ENCODE results near the gene CCN6.
A peak's percentile ranks its signal among the peaks of the same experiment; 100 is the strongest.

Gene CCN6

GRCh38 chr6:112054001-112054400 is at the start of gene CCN6:
Gene CCN6, plus strand, starts transcription at chr6:112054104. Its CDS starts 254 bp downstream, at chr6:112054358.
- H3K27me3 Mint-ChIP-seq = no peaks in the 10 kb centered on the region
- peak within 1 kb of the TSS in 1 of 2 donors; percentile 54 for H3K27ac Mint-ChIP-seq
- H3K9me3 Mint-ChIP-seq = no peaks in the 10 kb centered on the region
- ATAC-seq = no peak
- peaks cover 8% of the 10 kb centered on the region for H3K4me1 Mint-ChIP-seq
- no peak for DNase-seq
- no peak within 1 kb of the TSS for H3K4me3 Mint-ChIP-seq

GRCh38 chr6:112004201-112005012 is 49.5 kb upstream of the CCN6 start:
- no peaks in the 10 kb centered on the region for H3K27me3 Mint-ChIP-seq

DNA sequence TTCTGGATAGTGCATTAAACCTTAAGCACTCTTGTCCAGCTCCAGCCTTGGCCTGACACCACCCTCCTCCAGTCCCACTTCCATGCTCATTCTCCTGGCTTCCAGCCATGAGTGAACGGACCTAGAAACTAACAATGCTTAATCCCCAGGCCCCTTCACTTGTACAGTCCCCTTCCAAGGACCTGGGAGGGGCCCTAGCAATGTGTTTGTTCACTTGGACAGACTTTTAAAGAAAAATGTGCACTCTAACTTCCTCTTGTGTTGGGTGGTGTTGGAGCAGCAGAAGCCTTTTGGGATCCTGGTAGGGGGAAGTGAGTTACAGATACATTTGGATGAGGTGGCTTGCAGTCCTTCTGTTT is 48.9 kb upstream of the CCN6 start:
- Mint-ChIP-seq H3K4me1 (peaks cover 38% of the 10 kb centered on the region), H3K4me3 (no peak overlapping the region), H3K27me3 (no peaks in the 10 kb centered on the region), H3K9me3 (no peaks in the 10 kb centered on the region), H3K27ac (peak overlapping the region in 1 of 2 donors; percentile 20)
- DNase-seq (no peak), ATAC-seq (no peak)

More at GRCh38 chr6:112004201-112005012, 49.5 kb upstream of the CCN6 start:
- Mint-ChIP-seq H3K9me3 (no peaks in the 10 kb centered on the region), H3K27ac (no peak overlapping the region), H3K4me1 (peaks cover 36% of the 10 kb centered on the region), H3K4me3 (no peak overlapping the region)
- ATAC-seq (no peak), DNase-seq (no peak)

- no peak for ATAC-seq
- DNase-seq = no peak
- Mint-ChIP-seq H3K27ac (no peak overlapping the region), H3K4me1 (peaks cover 45% of the 10 kb centered on the region), H3K4me3 (no peak overlapping the region), H3K27me3 (no peaks in the 10 kb centered on the region), H3K9me3 (no peaks in the 10 kb centered on the region)
These were observed 46.6 kb upstream of the CCN6 start for GRCh38 chr6:112007254-112007653.

DNA sequence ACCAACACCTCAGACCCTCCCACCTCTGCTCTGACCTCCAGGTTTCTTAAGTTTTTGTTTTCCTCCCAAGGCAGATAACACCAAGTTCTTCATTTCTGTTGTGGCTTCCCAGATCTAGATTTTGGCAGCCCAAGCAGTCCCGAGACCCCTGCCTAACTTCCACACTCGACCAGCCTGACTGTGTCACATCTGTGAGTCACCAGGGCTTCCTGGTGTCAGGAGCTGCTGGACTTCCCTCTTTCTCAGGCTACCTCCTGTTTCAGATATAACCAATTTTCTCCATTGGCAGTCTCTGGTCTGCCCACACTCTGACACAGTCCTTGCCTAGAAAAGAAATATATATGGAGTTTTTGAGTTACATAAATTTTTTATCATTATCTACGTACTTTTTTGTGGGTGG is 46.1 kb upstream of the CCN6 start:
- Mint-ChIP-seq H3K27ac (no peak overlapping the region), H3K27me3 (no peaks in the 10 kb centered on the region), H3K4me3 (no peak overlapping the region), H3K4me1 (peaks cover 43% of the 10 kb centered on the region), H3K9me3 (no peaks in the 10 kb centered on the region)
- ATAC-seq = no peak
- DNase-seq = no peak

DNA sequence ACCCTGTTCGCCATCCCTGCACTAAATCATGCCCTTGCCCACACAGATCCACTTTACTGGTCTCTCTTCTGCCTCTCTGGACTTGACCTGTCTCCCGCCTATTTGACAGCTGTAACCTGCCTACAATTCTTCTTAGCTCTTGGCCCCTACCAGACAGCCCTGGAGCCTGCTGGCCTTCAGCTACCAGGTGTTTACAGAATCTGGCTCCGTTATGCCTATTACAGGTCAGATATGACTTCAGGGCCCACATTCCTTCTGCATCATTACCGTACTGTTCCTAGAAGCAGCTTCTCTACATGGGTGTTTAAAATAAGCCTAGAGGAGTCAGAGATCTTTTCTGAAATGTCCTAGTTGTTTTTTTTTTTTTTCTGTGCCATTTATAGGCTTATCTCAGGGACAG is 45.4 kb upstream of the CCN6 start:
- DNase-seq (no peak), ATAC-seq (no peak)
- H3K4me1 Mint-ChIP-seq = peaks cover 37% of the 10 kb centered on the region
- H3K4me3 Mint-ChIP-seq = no peak overlapping the region
- H3K9me3 Mint-ChIP-seq = no peaks in the 10 kb centered on the region
- no peaks in the 10 kb centered on the region for H3K27me3 Mint-ChIP-seq
- peak overlapping the region in 1 of 2 donors; percentile 9 for H3K27ac Mint-ChIP-seq

DNA sequence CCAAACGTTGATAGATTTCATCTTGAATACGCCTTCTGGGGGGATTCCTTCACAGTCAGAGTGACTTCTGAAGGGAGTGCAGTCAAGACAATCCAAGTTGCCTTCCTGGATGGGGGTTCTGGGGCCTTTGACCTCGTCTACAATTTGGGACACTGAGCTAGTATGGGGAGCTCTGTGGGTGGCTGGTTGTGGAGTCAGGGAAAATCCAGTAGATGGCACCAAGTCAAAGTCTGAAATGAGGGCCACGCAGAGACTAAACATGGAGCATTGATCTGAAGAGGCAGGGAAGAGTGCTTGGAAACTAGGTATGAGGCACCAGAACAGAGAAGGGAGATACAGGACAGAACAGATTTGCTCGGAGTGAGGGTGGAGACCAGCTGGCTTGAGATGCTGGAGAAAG is 43.6 kb upstream of the CCN6 start:
- H3K27me3 Mint-ChIP-seq = no peaks in the 10 kb centered on the region
- DNase-seq (no peak), ATAC-seq (peak; percentile 63)
- no peak overlapping the region for H3K4me3 Mint-ChIP-seq
- no peaks in the 10 kb centered on the region for H3K9me3 Mint-ChIP-seq
- H3K4me1 Mint-ChIP-seq = peaks cover 45% of the 10 kb centered on the region
- no peak overlapping the region for H3K27ac Mint-ChIP-seq

- Mint-ChIP-seq H3K4me3 (no peak overlapping the region), H3K27me3 (no peaks in the 10 kb centered on the region), H3K27ac (no peak overlapping the region), H3K4me1 (peaks cover 62% of the 10 kb centered on the region), H3K9me3 (no peaks in the 10 kb centered on the region)
- DNase-seq (no peak), ATAC-seq (no peak)
These were observed 40.9 kb upstream of the CCN6 start for GRCh38 chr6:112013051-112013450.

- no peak overlapping the region for H3K4me3 Mint-ChIP-seq
- DNase-seq = no peak
- peaks cover 56% of the 10 kb centered on the region for H3K4me1 Mint-ChIP-seq
- no peak overlapping the region for H3K27ac Mint-ChIP-seq
- no peak for ATAC-seq
- H3K9me3 Mint-ChIP-seq = no peaks in the 10 kb centered on the region
- no peaks in the 10 kb centered on the region for H3K27me3 Mint-ChIP-seq
These were observed 39.4 kb upstream of the CCN6 start for GRCh38 chr6:112014483-112014882.

DNA sequence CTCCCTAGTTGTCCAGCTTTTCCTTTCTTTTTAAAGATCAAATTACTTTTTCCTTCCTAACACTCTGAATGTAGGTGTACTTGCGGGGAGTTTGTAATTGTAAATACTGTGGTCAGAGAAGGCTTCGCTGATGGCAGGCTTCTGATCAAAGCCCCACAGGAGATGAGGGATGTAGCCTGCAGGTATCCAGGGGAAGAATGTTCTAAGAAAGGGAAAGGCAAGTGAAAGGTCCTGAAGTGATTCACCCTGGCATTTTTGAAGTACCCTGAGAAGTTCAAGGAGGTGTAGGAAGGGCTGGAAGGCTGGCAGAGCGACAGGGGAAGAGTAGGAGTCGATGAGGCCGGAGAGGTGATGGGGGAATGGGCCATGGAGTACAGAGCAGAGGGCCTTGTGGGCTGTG is 38.2 kb upstream of the CCN6 start:
- ATAC-seq (no peak), DNase-seq (no peak)
- peak overlapping the region; percentile 79 to 87 for H3K27ac Mint-ChIP-seq
- H3K4me1 Mint-ChIP-seq = peaks cover 50% of the 10 kb centered on the region
- H3K27me3 Mint-ChIP-seq = no peaks in the 10 kb centered on the region
- H3K9me3 Mint-ChIP-seq = no peaks in the 10 kb centered on the region
- peak overlapping the region; percentile 5 to 38 for H3K4me3 Mint-ChIP-seq

DNA sequence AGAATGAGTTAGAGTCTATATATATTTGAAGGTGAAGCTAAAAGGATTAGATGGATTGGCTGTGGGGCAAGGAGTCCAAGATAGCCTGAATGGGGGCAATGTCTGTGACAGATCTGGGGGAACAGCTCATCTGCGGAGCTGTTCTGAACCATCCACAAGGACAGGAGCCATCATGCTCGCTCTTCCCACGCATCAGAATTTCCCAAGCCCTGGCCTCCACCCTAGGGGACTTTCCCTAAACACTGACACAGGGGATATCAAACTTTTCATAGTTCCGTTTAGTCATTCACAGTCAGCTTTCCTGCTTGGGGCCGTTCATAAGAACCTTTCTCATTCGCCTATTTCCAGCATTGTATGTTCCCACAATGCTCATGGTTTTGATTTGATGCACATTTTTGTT is 37.6 kb upstream of the CCN6 start:
- peaks cover 50% of the 10 kb centered on the region for H3K4me1 Mint-ChIP-seq
- H3K27ac Mint-ChIP-seq = peak overlapping the region; percentile 64 to 69
- H3K27me3 Mint-ChIP-seq = no peaks in the 10 kb centered on the region
- DNase-seq = peak in 1 of 2 donors; percentile 49
- no peaks in the 10 kb centered on the region for H3K9me3 Mint-ChIP-seq
- peak overlapping the region; percentile 2 to 38 for H3K4me3 Mint-ChIP-seq
- ATAC-seq = peak; percentile 83

DNA sequence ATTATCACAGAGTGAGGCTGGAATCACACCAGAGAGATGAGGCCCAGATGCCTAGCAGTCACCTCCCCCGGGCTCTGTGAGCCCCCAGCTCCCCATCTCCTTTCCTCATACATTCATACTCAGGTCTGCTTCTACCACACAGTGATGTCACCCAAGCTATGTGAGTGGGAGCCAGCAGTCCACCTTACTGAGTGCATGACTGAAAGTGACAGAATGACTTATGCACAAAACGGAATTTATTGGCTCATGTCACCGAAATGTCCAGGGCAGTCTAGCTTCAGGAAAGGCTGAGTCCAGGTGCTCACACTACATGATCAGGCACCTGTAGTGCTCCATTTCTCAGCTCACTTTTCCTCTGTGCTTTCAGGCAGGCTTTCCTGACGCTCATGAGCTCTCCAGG is 36.7 kb upstream of the CCN6 start:
- ATAC-seq (peak; percentile 93), DNase-seq (peak in 1 of 2 donors; percentile 50)
- Mint-ChIP-seq H3K9me3 (no peaks in the 10 kb centered on the region), H3K4me3 (peak overlapping the region; percentile 21 to 36), H3K27me3 (no peaks in the 10 kb centered on the region), H3K27ac (peak overlapping the region; percentile 42 to 69), H3K4me1 (peaks cover 55% of the 10 kb centered on the region)

DNA sequence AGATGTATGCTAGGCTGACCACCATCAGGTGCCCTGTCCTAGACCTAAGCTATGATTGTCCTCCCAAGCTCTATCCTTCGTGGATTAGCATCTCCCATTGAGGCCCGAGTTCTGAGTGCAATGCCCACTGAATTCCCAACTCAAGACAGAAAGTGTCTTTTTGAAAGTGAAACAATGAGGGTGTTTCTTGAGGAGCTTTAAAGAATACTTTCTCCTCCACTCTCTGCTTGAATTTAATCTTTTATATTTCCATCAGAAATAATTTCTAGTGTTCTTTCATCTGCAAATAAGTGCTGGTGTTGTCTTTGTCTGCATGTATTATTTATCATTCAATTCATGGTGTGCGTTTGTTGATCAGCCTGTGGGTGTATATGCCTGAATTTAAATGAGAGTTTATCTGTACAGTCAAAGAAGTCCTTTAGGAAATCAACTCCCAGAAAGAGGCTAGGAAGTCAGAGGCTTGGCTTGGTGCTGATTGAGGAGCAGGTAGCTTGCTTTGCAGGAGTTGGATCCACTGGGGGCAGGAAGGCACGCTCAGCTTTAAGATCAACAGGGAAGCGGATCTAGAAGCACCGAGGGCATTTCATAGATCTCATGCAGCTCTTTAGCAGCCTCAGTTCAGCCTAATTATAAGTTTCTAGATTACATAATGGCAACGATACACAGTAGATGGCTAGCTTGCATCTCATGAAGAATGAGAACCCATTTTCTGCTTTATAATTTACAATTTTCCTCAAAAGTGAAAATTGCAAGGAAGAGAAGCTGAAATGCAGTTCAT is 36.0 kb upstream of the CCN6 start:
- Mint-ChIP-seq H3K4me1 (peaks cover 61% of the 10 kb centered on the region), H3K9me3 (no peaks in the 10 kb centered on the region), H3K27me3 (no peaks in the 10 kb centered on the region), H3K4me3 (peak overlapping the region; percentile 11 to 36), H3K27ac (peak overlapping the region in 1 of 2 donors; percentile 7)
- no peak for DNase-seq
- ATAC-seq = no peak

DNA sequence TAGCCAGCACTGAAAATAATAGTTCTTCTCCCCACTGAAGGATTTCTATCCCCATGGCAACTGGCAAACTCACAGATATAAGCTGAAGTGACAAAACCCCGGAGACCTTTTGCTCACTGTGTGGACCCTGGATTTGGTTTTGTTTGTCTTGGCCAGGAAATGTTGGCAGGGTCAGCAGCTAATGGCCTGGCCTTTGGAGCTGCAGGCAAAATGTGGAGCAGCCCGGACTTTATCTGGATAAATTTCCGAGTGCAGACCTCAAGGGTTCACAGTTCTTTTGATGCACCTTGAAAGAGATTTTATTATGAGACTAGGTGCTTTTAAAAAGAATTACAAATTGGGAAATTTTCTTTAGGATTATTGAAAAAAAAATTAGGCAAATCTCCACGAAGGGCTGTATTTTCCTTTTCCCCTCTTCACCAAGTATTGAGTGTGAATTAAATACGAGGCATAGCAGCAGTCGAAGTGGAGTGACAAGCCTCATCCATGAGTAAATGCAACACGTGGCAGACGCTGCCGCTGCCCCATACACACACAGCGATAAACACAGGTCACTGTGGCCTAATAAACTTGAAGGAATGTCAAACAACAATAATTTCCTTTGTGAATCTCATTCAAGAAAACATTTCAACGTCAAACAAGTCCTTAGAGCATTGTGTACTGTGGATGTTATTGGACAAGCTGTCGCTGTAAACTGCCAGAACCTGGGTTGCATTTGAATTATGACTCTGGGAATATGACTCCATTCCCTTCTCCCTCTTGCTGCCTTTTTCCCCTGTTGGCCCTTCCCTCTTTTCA is 35.1 kb upstream of the CCN6 start:
- DNase-seq (no peak), ATAC-seq (no peak)
- Mint-ChIP-seq H3K9me3 (peaks cover 0 to 5% of the 10 kb centered on the region in 2 donors), H3K4me3 (no peak overlapping the region), H3K27ac (peak overlapping the region in 1 of 2 donors; percentile 26), H3K4me1 (peaks cover 61% of the 10 kb centered on the region), H3K27me3 (no peaks in the 10 kb centered on the region)

DNA sequence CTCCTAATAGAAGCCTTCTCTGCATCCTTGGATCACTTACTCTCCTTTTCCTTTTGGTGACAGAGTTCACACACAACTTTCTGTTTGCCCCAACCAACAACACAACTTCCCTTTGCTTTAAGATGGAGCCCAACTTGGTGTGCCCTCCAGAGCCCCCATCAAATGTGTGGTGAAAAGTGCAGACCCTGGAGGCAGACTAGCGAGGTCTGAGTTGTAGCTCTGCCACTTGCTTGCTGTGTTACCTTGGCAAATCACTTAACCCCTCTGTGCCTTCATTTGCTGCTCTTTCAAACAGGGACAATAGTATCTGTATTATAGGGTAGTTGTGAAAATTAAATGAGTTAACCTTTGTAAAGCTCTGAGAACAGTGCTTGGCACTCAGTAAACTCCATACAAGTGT is 34.3 kb upstream of the CCN6 start:
- Mint-ChIP-seq H3K4me3 (no peak overlapping the region), H3K27me3 (no peaks in the 10 kb centered on the region), H3K4me1 (peaks cover 55% of the 10 kb centered on the region), H3K9me3 (peaks cover 5 to 13% of the 10 kb centered on the region in 2 donors), H3K27ac (no peak overlapping the region)
- DNase-seq (no peak), ATAC-seq (no peak)
